Measurements from ENCODE around the gene CRYBG2.

Gene CRYBG2

DNA sequence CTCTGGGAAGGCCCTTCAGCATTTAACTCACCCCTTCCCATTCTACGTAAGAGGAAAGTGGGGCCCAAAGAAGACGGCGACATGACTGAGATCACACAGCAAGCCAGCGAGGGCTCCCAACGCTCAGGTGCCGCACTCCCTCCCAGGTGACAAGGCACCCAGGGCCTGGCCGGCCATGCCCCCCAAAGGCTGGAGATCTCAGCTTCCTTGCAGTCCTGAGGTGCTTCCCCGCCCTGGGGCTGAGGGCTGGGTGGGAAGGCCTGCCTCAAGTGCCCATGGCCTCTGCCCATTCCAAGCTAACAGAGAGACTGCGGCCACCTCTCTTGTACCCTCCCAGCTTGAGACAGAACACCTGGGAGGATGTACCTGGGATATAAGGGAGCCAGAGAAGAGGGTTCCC, 1.0 kb upstream of the CRYBG2 start:
- peaks cover 11% of the 10 kb centered on the region for H3K27me3 ChIP-seq (ENCODE audit: control insufficient read depth, insufficient read depth, low read length)
- no peaks in the 10 kb centered on the region for H3K9me3 ChIP-seq (ENCODE audit: control insufficient read depth, low read depth, low read length)
- H3K9ac ChIP-seq (ENCODE audit: low read length): no peak overlapping the region
- H3K4me1 ChIP-seq (ENCODE audit: control insufficient read depth, low read depth, low read length): peaks cover 22% of the 10 kb centered on the region
- H3K36me3 ChIP-seq (ENCODE audit: control insufficient read depth, low read depth, low read length): no peaks in the 10 kb centered on the region
- H3K4me3 ChIP-seq (ENCODE audit: low read length): no peak overlapping the region
- H3K27ac ChIP-seq (ENCODE audit: low read length): no peak overlapping the region

DNA sequence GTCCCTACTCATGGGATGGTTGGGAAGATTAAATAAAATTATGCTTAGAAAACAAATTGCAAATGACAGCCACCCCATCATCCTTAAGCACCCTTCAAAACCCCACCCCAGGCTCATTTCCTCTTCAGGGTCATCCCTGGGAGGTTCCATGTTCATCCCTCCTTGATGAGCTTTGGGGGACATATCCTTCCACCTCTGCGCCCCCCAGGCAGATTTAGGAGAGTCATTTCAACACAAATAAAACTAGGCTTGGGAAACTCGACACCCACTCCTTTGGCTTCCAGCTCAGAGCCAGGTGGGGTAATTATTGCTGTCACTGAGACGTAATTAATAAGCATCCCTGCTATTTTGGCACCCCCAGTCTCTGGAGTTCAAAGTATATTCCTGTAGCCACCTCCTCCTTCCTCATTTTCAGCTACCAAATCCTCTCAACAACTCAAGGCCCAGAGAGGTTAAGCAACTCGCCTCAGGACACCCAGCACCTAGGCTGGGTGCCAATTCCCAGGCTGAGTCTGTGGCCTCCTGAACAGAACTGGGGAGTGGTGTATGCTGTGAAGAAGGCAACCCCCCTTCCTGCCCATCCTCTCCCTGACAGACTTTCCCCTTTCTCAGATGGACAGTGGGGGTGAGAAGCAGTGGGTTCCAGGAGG, 595 bp downstream of the CRYBG2 start:
- Histone ChIP-seq H3K36me3 (ENCODE audit: control insufficient read depth, low read depth, low read length) (no peaks in the 10 kb centered on the region), H3K4me3 (ENCODE audit: low read length) (no peak overlapping the region), H3K27ac (ENCODE audit: low read length) (no peak overlapping the region), H3K4me1 (ENCODE audit: control insufficient read depth, low read depth, low read length) (peaks cover 19% of the 10 kb centered on the region), H3K9me3 (ENCODE audit: control insufficient read depth, low read depth, low read length) (no peaks in the 10 kb centered on the region), H3K9ac (ENCODE audit: low read length) (no peak overlapping the region), H3K27me3 (ENCODE audit: control insufficient read depth, insufficient read depth, low read length) (no peaks in the 10 kb centered on the region)

DNA sequence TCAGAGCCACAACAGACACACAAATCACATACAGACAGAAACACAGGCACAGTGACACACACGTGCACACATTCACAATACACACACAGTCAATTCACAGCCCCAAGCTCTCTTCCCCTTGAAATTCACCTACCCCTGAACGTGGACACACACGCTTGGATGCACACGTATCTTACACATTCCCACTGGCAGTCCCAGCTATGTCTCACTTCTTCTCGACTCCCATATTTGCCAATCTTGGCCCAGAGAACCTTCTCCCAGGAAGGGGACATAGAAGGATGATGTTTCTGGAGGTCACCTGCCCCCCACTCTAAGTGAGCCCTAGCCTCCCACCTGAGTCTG, 1.6 kb downstream of the CRYBG2 start:
- Histone ChIP-seq H3K36me3 (ENCODE audit: control insufficient read depth, low read depth, low read length) (no peaks in the 10 kb centered on the region), H3K9ac (ENCODE audit: low read length) (no peak overlapping the region), H3K4me3 (ENCODE audit: low read length) (no peak overlapping the region), H3K9me3 (ENCODE audit: control insufficient read depth, low read depth, low read length) (no peaks in the 10 kb centered on the region), H3K27me3 (ENCODE audit: control insufficient read depth, insufficient read depth, low read length) (no peaks in the 10 kb centered on the region), H3K27ac (ENCODE audit: low read length) (no peak overlapping the region), H3K4me1 (ENCODE audit: control insufficient read depth, low read depth, low read length) (peaks cover 19% of the 10 kb centered on the region)

DNA sequence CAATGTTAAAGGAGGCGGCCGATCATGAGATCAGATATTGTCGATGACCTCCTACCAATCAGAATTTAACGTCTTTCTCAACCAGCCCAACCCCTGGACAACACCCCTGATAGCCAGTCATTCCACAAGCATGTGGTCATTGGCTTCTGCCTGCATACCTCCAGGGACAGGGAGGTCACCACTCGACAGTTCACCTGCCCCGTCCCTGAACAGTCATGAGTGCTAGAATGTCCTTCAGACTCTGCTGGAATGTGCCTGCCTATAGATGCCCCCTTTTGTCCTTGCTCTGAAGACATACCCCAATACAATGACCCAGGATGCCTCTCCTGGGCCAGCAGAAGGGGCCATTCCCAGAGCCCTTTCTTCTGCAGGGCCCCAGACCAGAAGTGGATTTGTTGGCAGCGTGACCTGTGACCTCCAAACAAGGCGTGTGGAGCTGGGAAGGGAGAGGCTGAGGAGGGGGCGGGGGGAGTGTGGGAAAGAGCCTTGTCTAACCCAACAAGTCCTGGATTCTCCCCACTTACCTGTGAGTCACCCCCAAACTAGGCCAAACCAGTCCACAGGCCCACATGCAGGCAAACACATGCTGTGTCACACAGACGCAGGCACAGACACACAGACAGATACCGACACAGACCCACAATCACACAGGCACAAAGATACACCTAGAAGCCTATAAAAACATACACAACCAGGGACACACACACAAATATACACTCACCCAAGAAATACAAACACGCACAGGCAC, 2.2 kb downstream of the CRYBG2 start:
- H3K4me3 ChIP-seq (ENCODE audit: low read length): no peak overlapping the region
- no peaks in the 10 kb centered on the region for H3K9me3 ChIP-seq (ENCODE audit: control insufficient read depth, low read depth, low read length)
- no peak overlapping the region for H3K27ac ChIP-seq (ENCODE audit: low read length)
- no peaks in the 10 kb centered on the region for H3K36me3 ChIP-seq (ENCODE audit: control insufficient read depth, low read depth, low read length)
- H3K27me3 ChIP-seq (ENCODE audit: control insufficient read depth, insufficient read depth, low read length): no peaks in the 10 kb centered on the region
- H3K4me1 ChIP-seq (ENCODE audit: control insufficient read depth, low read depth, low read length): peaks cover 18% of the 10 kb centered on the region
- no peak overlapping the region for H3K9ac ChIP-seq (ENCODE audit: low read length)

DNA sequence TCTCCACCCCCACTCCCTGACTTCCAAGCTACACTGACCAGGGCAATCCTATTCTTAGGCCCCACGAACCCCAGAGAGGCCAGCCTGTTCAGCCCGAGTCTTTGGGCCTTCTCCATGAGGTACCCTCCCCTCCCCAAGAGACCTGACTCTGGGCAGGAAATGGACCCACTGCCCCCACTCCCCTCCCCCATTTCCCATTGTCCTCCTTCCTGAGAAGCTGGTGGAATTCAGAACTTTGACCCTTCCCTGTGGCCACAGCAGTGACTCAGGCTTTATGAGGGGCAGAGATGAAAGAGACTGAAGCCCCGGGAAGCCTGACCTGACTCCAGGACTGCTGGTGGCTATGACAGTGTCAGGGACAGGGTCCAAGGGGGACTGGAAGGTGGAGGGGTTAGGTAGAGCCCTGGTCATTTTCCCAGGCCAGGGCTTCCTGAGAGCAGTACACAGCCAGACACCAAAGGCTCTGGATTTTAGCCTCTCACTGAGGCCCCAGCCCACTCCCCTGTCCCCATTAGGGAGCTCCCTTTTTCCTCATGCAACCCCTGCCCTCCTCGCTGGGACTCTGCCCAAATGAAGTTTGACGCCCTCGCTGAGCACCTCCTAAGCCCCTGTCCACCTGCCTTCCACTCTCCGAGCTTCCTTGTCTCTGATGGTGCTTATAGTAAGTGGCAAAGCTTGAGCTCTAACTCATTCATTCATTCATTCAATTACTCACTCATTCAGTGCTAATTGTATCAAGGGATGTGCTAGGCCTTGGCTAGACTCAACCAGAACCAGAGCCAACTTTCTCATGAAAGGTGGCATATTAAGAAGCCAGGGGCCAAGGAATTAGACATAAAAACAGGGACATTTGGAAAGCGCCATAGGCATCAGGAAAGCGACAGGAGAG, 3.0 kb downstream of the CRYBG2 start:
- H3K4me1 ChIP-seq (ENCODE audit: control insufficient read depth, low read depth, low read length): peaks cover 14% of the 10 kb centered on the region
- no peaks in the 10 kb centered on the region for H3K9me3 ChIP-seq (ENCODE audit: control insufficient read depth, low read depth, low read length)
- H3K27ac ChIP-seq (ENCODE audit: low read length): no peak overlapping the region

DNA sequence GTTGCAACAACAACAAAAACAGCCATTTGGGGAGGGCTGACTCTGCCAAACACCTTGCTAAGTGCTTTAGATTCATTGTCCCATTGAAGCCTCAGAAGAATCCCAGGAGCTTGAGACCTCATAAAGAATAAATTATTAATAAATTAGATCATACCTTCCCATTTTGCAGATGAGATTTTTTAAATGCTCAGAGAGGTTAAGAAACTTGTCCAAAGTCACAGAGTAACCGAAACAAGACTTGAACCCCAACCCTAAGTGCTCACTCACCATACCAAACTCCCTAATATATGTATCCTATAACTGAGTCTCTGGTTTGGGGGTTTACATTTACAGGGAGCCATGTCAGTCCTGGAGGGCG, 3.6 kb downstream of the CRYBG2 start:
- Histone ChIP-seq H3K9me3 (ENCODE audit: control insufficient read depth, low read depth, low read length) (no peaks in the 10 kb centered on the region), H3K9ac (ENCODE audit: low read length) (peak overlapping the region; percentile 13), H3K4me3 (ENCODE audit: low read length) (peak overlapping the region; percentile 1), H3K4me1 (ENCODE audit: control insufficient read depth, low read depth, low read length) (peaks cover 14% of the 10 kb centered on the region), H3K27me3 (ENCODE audit: control insufficient read depth, insufficient read depth, low read length) (no peaks in the 10 kb centered on the region), H3K27ac (ENCODE audit: low read length) (no peak overlapping the region), H3K36me3 (ENCODE audit: control insufficient read depth, low read depth, low read length) (no peaks in the 10 kb centered on the region)

More for the DNA sequence above, 3.0 kb downstream of the CRYBG2 start:
- no peaks in the 10 kb centered on the region for H3K36me3 ChIP-seq (ENCODE audit: control insufficient read depth, low read depth, low read length)
- H3K4me3 ChIP-seq (ENCODE audit: low read length): peak overlapping the region; percentile 1
- peak overlapping the region; percentile 16 for H3K9ac ChIP-seq (ENCODE audit: low read length)
- H3K27me3 ChIP-seq (ENCODE audit: control insufficient read depth, insufficient read depth, low read length): no peaks in the 10 kb centered on the region

DNA sequence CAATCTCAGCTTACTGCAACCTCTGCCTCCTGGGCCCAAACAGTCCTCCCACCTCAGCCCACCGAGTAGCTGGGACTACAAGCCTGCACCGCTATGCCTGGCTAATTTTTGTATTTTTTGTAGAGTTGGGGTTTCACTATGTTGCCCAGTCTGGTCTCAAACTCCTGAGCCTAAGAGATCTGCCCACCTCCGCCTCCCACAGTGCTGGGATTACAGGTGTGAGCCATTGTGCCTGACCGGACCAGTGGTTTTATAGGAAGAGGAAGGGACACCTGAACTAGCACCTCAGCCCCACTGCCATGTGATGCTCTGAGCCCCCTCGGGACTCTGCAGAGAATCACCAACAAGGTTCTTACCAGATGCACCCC, 4.1 kb downstream of the CRYBG2 start:
- Histone ChIP-seq H3K9ac (ENCODE audit: low read length) (no peak overlapping the region), H3K27ac (ENCODE audit: low read length) (no peak overlapping the region), H3K9me3 (ENCODE audit: control insufficient read depth, low read depth, low read length) (no peaks in the 10 kb centered on the region), H3K4me3 (ENCODE audit: low read length) (no peak overlapping the region), H3K4me1 (ENCODE audit: control insufficient read depth, low read depth, low read length) (peaks cover 14% of the 10 kb centered on the region), H3K36me3 (ENCODE audit: control insufficient read depth, low read depth, low read length) (no peaks in the 10 kb centered on the region), H3K27me3 (ENCODE audit: control insufficient read depth, insufficient read depth, low read length) (no peaks in the 10 kb centered on the region)

DNA sequence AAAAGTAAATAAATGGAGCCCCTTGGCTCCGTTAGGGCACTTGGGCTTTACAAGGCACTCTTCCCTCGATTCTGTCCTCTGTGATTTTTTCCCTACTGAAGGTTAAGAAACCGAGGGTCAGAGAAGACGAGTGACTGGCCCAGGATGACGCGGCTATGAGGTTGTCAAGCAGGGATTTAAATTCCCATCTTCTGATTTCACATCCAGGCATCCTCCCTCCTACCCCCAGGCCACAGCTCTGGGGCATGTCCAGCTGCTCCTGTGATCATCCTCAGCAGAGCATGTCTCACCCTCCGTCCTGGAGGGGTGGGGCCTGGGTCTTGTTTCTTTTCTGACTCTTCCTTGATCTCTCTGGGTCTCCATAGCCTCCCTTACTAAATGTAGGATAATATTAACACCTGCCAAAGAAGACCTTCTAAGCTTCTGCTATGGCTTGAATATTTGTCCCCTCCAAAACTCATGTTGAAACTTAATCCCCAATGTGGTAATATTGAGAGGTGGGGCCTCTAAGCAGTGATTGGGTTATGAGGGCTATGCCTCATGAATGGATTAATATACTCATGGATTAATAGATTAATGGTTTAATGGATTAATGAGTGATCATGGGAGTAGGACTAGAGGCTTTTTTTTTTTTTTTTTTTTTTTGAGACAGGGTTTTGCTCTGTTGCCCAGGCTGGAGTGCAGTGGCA, 4.6 kb downstream of the CRYBG2 start:
- Histone ChIP-seq H3K36me3 (ENCODE audit: control insufficient read depth, low read depth, low read length) (no peaks in the 10 kb centered on the region), H3K4me1 (ENCODE audit: control insufficient read depth, low read depth, low read length) (peaks cover 14% of the 10 kb centered on the region), H3K27ac (ENCODE audit: low read length) (no peak overlapping the region)

DNA sequence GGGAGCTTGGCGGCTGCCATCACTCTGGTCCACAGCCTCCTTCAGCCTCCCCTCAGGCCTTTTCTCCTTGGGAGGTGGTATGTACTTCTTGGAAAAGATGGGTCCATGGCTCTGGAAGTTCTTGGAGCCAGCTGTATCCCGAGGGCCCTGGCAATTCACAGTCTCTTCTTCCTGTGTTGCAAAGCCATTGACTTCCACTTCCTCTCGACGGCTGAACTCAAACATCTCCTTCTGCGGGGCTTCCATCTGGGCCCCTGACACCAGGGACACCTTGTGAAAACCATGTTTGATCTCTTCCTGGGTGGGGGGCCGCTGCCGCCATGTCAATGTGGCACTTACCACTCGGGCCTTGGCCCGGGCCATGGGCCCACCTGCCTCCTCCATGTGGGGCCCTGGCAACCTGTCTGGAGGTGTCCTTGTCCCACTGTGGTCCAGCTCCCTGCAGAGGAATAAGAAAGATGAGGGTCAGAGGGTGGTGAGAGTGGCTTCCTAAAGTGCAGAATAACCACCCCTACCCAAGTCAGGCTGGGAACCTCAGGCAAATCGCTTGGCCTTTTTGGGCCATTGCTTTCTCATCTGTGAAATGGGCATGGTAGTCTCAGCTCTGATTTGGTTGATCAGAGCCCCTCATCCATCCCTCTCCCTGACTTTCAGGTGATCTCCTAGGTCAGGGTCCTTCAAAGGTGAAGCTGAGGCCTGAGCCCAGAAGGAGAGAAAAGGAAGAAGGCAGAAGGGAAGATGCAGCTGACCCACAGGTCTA, 7.5 kb downstream of the CRYBG2 start:
- Histone ChIP-seq H3K4me1 (ENCODE audit: control insufficient read depth, low read depth, low read length) (peaks cover 14% of the 10 kb centered on the region), H3K36me3 (ENCODE audit: control insufficient read depth, low read depth, low read length) (no peaks in the 10 kb centered on the region), H3K27me3 (ENCODE audit: control insufficient read depth, insufficient read depth, low read length) (no peaks in the 10 kb centered on the region), H3K27ac (ENCODE audit: low read length) (no peak overlapping the region), H3K4me3 (ENCODE audit: low read length) (no peak overlapping the region), H3K9me3 (ENCODE audit: control insufficient read depth, low read depth, low read length) (no peaks in the 10 kb centered on the region), H3K9ac (ENCODE audit: low read length) (no peak overlapping the region)

More for the DNA sequence above, 4.6 kb downstream of the CRYBG2 start:
- Histone ChIP-seq H3K27me3 (ENCODE audit: control insufficient read depth, insufficient read depth, low read length) (no peaks in the 10 kb centered on the region), H3K4me3 (ENCODE audit: low read length) (no peak overlapping the region), H3K9ac (ENCODE audit: low read length) (no peak overlapping the region), H3K9me3 (ENCODE audit: control insufficient read depth, low read depth, low read length) (no peaks in the 10 kb centered on the region)

DNA sequence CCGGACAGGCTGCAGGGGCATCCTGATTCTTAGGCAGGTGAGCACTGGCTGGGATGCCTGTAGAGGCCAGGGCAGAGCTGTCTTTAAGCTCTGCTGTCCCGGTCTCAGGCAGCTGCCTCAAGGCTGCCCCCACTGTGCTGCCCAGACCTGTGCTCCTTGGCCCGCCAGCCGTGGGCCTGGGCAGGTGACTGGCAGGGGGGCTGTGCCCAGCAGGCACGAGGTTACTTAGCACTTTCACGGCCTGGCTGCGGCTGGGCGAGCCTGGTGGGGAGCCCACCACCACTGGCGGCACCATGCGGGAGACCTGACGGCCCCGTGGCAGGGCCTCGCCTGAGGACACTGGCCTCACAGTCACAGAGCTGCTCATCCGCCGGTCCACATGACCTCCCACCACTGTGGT, 8.2 kb downstream of the CRYBG2 start:
- no peak overlapping the region for H3K27ac ChIP-seq (ENCODE audit: low read length)
- H3K4me3 ChIP-seq (ENCODE audit: low read length): no peak overlapping the region
- no peaks in the 10 kb centered on the region for H3K27me3 ChIP-seq (ENCODE audit: control insufficient read depth, insufficient read depth, low read length)
- no peaks in the 10 kb centered on the region for H3K36me3 ChIP-seq (ENCODE audit: control insufficient read depth, low read depth, low read length)
- H3K9ac ChIP-seq (ENCODE audit: low read length): no peak overlapping the region
- H3K9me3 ChIP-seq (ENCODE audit: control insufficient read depth, low read depth, low read length): no peaks in the 10 kb centered on the region
- H3K4me1 ChIP-seq (ENCODE audit: control insufficient read depth, low read depth, low read length): peaks cover 7% of the 10 kb centered on the region
